Gastroesophageal sphincter (tissue), 3 donors: ENCODE data around the gene SCGB1A1.

Experiments used
- POLR2A ChIP-seq, 2 donors: fragments of 450-650 bp; IDR thresholded peaks; one replicate each; pipeline ENCODE4 v1.6.1; 2017; ENCODE audit warnings: antibody characterized with exemption in 2 of 2, mild to moderate bottlenecking in 2 of 2, moderate library complexity in 1 of 2
- POLR2AphosphoS5 ChIP-seq: sonication (generic); formaldehyde crosslinking; IDR thresholded peaks from one replicate; pipeline ENCODE4 v1.6.1; 2017; ENCODE audit warnings: antibody characterized with exemption
- TF ChIP-seq, protein P1 (sequence below), 4 experiments: fragments of 200-600 bp in 2 of 4; fragments of 450-650 bp in 2 of 4; sonication (generic) in 1 of 4; IDR thresholded peaks; one replicate each; pipeline ENCODE4 v1.5.1; 2017 to 2019; ENCODE audit warnings: antibody characterized with exemption in 4 of 4, mild to moderate bottlenecking in 2 of 4, moderate library complexity in 2 of 4

DNA sequence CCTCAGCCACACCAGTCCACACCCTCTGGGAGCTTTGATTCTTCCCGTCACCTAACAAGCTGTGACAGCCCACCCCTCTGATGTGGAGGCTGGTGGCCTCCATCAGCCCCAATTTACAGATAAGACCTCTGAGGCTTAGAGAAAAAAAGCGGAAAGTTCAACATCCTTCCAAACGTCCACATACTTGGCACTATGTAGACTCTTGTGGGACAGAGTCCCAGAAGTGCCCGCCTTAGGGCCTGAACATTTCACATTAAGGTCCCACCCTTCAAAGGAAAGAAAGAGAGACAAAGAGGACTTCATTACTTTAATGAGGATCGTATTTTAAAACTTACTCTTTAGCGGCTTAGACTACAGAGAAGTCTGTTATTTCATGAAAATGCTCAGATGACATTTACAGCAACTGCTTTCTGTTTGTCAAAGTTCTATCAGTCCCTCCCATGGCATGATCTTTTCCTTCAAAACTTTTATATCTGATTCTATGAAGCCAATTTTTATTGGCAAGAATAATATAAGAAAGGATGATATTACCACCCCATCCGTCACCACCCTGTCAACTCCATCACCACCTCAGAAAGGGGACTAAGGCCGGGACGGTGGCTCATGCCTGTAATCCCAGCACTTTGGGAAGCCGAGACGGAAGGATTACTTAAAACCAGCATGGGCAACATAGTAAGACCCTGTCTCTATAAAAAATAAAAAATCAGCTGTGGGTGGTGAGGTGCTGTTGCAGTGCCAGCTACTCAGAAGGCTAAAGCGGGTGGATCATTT lies 15.7 kb upstream of the SCGB1A1 start:
- TF ChIP-seq, protein P1, sequence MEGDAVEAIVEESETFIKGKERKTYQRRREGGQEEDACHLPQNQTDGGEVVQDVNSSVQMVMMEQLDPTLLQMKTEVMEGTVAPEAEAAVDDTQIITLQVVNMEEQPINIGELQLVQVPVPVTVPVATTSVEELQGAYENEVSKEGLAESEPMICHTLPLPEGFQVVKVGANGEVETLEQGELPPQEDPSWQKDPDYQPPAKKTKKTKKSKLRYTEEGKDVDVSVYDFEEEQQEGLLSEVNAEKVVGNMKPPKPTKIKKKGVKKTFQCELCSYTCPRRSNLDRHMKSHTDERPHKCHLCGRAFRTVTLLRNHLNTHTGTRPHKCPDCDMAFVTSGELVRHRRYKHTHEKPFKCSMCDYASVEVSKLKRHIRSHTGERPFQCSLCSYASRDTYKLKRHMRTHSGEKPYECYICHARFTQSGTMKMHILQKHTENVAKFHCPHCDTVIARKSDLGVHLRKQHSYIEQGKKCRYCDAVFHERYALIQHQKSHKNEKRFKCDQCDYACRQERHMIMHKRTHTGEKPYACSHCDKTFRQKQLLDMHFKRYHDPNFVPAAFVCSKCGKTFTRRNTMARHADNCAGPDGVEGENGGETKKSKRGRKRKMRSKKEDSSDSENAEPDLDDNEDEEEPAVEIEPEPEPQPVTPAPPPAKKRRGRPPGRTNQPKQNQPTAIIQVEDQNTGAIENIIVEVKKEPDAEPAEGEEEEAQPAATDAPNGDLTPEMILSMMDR (IDR thresholded peaks at IDR 0.05) = no peak
- no peak for TF ChIP-seq POLR2AphosphoS5
- TF ChIP-seq POLR2A (IDR thresholded peaks at IDR 0.05) = no peak
